ENCODE measurements around the gene RBKS.

GRCh38 chr2:27798486-27798885 is 91.7 kb downstream of the RBKS start:
- TF ChIP-seq CTCF (tag by site-specific recombination; IDR thresholded peaks at IDR 0.05) (no peak), REST (tag by site-specific recombination; IDR thresholded peaks at IDR 0.05) (no peak)

Data from HEK293 (cell line).